HUES6 (cell line): ENCODE results near the gene BAD.
A peak's percentile ranks its signal among the peaks of the same experiment; 100 is the strongest.

Experiments used
- H3K27ac ChIP-seq: 2 replicates; pipeline ENCODE4 v1.7.0; 2013; ENCODE audit warnings: low read depth, mild to moderate bottlenecking, low read length, inconsistent platforms
- H3K27me3 ChIP-seq: 2 replicates; pipeline ENCODE4 v1.6.1; 2013; ENCODE audit warnings: low read length; ENCODE audit not compliant: control insufficient read depth, insufficient read depth
- H3K36me3 ChIP-seq: 2 replicates; pipeline ENCODE4 v1.6.1; 2013; ENCODE audit warnings: low read length; ENCODE audit not compliant: control insufficient read depth, insufficient read depth
- H3K4me1 ChIP-seq: 2 replicates; pipeline ENCODE4 v1.6.1; 2013; ENCODE audit warnings: low read length; ENCODE audit not compliant: control insufficient read depth, insufficient read depth
- H3K4me3 ChIP-seq: 2 replicates; pipeline ENCODE4 v1.5.1; 2013; ENCODE audit warnings: low read depth, low read length
- H3K9ac ChIP-seq: one replicate; pipeline ENCODE4 v1.6.1; 2013; ENCODE audit warnings: mild to moderate bottlenecking, low read length
- H3K9me3 ChIP-seq: 2 replicates; pipeline ENCODE4 v1.6.1; 2013; ENCODE audit warnings: low read depth, low read length; ENCODE audit not compliant: control insufficient read depth, insufficient read depth

The BAD gene

DNA sequence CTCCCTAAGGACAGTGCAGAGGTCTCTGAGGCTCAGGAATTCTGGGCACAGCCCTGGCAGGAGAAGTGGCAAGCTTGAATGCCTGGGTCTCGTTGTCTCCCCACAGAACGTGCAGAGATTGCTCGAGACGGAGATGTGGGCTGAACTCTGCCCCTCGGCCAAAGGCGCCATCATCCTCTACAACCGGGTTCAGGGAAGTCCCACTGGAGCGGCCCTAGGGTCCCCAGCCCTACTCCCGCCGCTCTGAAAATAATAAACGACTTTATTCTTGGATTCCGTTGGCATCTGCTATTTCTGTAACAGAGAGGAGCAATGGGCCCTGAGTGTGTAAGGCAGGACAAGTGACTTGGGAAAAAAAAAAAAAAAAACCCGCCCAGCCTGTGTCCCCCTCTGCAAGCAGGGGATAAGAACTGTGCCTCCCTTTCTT is 54.7 kb downstream of the BAD start:
- H3K4me3 ChIP-seq = peak overlapping the region; percentile 91
- peaks cover 3% of the 10 kb centered on the region; the same call in 1 of the 2 replicates for H3K27me3 ChIP-seq
- peaks cover 24% of the 10 kb centered on the region for H3K4me1 ChIP-seq
- H3K36me3 ChIP-seq = no peaks in the 10 kb centered on the region
- no peaks in the 10 kb centered on the region for H3K9me3 ChIP-seq
- H3K27ac ChIP-seq = no peak overlapping the region
- H3K9ac ChIP-seq = peak overlapping the region; percentile 45

- Histone ChIP-seq H3K9me3 (no peaks in the 10 kb centered on the region), H3K9ac (peak overlapping the region; percentile 45), H3K4me3 (peak overlapping the region; percentile 91), H3K27ac (no peak overlapping the region), H3K27me3 (peaks cover 3% of the 10 kb centered on the region; the same call in 1 of the 2 replicates), H3K4me1 (peaks cover 24% of the 10 kb centered on the region), H3K36me3 (peaks cover 4% of the 10 kb centered on the region)
Measured at GRCh38 chr11:64229090-64229743, 55.2 kb downstream of the BAD start.

DNA sequence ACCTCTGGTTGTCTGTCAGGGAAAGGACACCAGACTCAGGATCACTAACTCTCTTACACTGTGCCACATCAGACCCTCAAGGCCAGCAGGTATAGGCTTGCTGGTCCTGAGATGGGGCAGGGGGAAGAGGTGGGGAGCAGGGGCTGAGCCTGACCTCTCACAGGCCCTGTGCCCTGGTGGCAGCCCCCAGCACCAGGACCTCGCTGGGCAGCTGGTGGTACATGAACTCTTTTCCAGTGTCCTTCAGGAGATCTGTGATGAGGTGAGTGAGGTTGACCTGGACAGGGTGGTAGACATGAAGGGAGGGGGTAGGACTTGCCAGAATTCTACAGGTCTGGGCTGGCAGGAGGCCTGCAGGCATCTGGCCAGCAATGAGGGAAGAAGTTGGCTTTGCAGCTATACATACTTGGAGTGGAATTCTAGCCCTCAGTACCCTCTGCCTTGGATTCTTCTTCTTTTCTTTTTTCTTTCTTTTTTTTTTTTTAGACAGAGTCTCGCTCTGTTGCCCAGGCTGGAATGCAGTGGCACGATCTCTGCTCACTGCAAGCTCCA is 57.0 kb downstream of the BAD start:
- peaks cover 19% of the 10 kb centered on the region for H3K36me3 ChIP-seq
- H3K27ac ChIP-seq = no peak overlapping the region
- H3K9me3 ChIP-seq = no peaks in the 10 kb centered on the region
- peaks cover 19% of the 10 kb centered on the region for H3K4me1 ChIP-seq
- H3K9ac ChIP-seq = no peak overlapping the region
- H3K4me3 ChIP-seq = peak overlapping the region; percentile 92; the same call in 1 of the 2 replicates
- 0 out of 2 replicates have a peak, but pooled peaks cover under 1% of the 10 kb centered on the region for H3K27me3 ChIP-seq

DNA sequence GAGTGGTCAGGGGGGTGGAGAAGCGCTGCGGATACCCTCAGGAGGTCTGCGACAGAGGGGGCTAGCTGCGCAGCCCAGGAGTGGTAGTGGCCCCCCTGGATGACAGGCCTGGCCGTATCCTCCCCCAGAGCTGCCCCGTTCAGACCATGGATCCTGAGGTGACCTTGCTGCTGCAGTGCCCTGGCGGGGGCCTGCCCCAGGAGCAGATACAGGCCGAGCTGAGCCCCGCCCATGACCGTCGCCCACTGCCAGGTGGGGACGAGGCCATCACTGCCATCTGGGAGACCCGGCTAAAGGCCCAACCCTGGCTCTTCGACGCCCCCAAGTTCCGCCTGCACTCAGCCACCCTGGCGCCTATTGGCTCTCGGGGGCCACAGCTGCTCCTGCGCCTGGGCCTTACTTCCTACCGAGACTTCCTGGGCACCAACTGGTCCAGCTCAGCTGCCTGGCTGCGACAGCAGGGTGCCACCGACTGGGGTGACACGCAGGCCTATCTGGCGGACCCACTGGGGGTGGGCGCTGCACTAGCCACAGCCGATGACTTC is 57.9 kb downstream of the BAD start:
- Histone ChIP-seq H3K27me3 (no peaks in the 10 kb centered on the region), H3K4me1 (peaks cover 19% of the 10 kb centered on the region), H3K9ac (peak overlapping the region; percentile 57), H3K4me3 (peak overlapping the region; percentile 92), H3K9me3 (no peaks in the 10 kb centered on the region), H3K36me3 (peaks cover 19% of the 10 kb centered on the region), H3K27ac (peak overlapping the region; percentile 23; the same call in 1 of the 2 replicates)

DNA sequence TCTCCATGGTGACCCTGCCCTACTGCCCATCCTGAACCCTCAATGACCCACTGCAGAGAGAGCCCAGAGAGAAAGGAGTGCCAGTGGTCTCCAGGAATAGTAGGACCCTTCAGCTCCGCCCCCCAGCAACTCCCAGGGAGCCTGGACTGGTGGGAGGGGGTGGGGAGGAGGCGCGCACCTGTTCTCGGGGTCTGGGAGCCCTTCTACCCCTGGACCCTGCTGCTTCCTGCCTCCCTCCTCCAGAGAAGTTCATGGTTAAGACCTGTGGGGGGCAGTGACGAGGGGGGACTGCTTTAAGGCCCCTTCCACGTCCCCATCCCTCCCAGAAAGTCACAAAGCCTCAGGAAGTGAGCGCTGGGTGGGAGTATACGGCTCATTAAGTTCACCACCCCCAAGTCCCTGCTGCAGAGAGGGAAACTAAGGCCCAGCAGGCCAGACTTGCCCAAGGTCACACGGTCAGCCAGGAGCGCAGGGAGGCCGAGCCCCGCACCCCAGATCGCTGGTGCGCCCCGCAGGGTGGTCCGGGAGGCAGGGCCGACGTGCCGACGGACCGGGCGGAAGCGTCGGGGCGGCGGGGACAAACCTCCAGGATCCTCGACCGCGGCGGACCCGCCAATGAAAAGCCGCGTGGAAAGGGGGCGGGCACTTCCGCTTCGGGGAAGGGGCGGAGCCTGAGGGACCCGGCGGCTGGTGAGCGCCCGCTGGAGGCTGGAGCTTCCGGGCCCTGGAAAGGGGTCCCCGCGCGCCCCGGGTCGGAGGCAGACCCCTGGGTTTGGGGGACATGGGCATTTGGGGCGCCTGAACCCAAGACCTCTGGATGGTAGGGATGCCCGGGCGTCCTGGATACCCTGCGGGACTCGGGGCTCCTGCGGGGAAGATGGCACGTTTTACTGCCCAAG is 58.6 kb downstream of the BAD start, which contains the start of the genes NUDT22 and TRPT1:
Gene NUDT22, plus strand, starts transcription at position 667 of the 899 bp plus-strand sequence. CDS start 379 bp downstream, outside the sequence.
Gene TRPT1, minus strand, starts transcription at position 579 of the 899 bp plus-strand sequence. Its CDS starts 326 bp downstream, at position 253.
- Histone ChIP-seq H3K4me3 (peak within 1 kb of the TSS; percentile 92), H3K27ac (peak within 1 kb of the TSS; percentile 59; the same call in 1 of the 2 replicates), H3K4me1 (peaks cover 19% of the 10 kb centered on the region), H3K9ac (peak within 1 kb of the TSS; percentile 83), H3K36me3 (peaks cover 22% of the 10 kb centered on the region), H3K27me3 (no peaks in the 10 kb centered on the region), H3K9me3 (no peaks in the 10 kb centered on the region)

DNA sequence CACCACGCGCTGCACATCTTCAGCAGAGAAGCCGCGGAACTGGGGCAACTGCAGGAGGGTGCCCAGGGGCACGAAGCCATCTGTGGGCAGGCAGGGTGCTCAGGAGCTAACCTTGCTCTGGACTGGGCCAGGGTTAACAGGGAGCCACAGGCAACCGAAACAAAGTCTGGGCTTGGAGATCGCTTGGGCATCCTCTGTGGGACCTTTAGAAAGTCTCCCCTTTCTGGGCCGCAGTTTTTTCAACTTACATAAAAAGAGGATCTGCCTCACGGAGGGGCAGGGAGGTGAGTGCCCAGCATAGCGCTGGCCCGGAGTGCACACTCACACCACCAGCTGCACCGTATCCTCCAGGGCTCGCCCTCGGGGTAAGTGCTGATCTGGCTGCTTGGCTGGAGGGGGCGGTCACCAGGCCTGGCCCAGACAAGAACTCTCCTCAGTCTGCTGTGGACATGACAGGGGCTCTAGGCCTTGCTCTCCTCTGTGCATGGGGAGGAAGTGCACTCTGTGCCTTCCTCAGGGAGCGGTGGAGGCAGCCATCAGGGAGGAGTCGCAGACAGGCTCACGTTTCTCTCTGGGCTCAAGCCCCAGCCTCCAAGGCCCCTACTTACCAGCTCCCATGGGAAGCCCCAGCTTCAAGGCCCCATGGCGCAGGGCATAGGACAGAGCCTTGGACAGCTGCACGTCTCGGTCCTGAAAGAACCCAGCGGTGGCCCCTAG is 59.4 kb downstream of the BAD start:
- Histone ChIP-seq H3K4me1 (peaks cover 19% of the 10 kb centered on the region), H3K9ac (peak overlapping the region; percentile 83), H3K36me3 (peaks cover 30% of the 10 kb centered on the region), H3K4me3 (peak overlapping the region; percentile 92), H3K9me3 (no peaks in the 10 kb centered on the region), H3K27ac (no peak overlapping the region), H3K27me3 (no peaks in the 10 kb centered on the region)

DNA sequence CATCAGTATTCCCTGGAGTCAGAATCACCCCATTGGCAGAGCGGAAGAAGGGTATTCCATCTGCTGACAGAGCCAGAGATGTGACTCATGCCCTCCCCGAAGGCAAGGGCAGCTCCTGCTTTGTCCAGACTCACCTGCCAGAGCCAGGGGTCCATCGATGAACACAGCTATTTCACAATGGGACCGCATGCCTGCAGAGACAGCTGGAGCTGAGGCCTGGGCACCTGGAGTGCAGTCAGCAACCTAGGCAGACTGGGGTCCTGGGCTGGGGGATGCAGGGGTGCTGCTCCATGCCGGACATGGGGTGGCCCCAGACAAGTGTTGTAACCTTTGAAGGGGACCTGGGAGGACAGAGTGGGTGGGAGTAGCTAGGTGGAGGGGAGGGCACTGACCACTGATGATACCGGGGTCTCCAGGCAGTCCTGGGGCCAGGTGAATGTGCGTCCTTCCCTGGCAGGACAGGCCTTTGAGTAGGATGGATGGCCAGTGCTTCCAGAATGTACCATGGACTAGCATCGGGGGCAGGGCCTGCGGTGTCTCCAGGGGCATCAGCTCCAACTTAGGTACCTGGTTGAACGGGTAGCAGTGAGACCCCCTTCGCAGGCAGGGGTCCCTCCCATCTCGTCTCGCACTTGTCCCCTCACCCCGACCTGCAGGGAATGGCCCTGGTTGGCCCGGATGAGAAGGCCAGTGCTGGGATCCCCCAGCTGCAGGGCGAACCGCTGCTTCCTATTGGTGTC is 60.1 kb downstream of the BAD start:
- H3K4me1 ChIP-seq = peaks cover 13% of the 10 kb centered on the region
- peaks cover 37% of the 10 kb centered on the region for H3K36me3 ChIP-seq
- H3K9ac ChIP-seq = peak overlapping the region; percentile 11
- H3K27me3 ChIP-seq = no peaks in the 10 kb centered on the region
- H3K9me3 ChIP-seq = no peaks in the 10 kb centered on the region
- H3K27ac ChIP-seq = no peak overlapping the region
- H3K4me3 ChIP-seq = 0 out of 2 replicates have a peak overlapping the region, but pooled peaks have one; percentile 17

DNA sequence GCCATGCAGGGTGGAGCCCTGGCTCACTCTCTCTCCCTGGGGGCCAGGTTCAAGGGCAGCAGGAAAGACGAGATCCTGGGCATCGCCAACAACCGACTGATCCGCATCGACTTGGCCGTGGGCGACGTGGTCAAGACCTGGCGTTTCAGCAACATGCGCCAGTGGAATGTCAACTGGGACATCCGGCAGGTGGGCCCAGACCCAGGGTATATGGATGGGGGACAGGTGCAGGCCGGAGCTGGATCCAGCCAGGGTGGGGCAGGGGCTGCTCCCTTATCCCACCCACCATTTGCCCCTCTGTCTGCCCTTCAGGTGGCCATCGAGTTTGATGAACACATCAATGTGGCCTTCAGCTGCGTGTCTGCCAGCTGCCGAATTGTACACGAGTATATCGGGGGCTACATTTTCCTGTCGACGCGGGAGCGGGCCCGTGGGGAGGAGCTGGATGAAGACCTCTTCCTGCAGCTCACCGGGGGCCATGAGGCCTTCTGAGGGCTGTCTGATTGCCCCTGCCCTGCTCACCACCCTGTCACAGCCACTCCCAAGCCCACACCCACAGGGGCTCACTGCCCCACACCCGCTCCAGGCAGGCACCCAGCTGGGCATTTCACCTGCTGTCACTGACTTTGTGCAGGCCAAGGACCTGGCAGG is 61.3 kb downstream of the BAD start:
- Histone ChIP-seq H3K27me3 (no peaks in the 10 kb centered on the region), H3K27ac (no peak overlapping the region), H3K9me3 (no peaks in the 10 kb centered on the region), H3K36me3 (peaks cover 40% of the 10 kb centered on the region), H3K4me1 (peaks cover 13% of the 10 kb centered on the region), H3K9ac (no peak overlapping the region), H3K4me3 (no peak overlapping the region)

DNA sequence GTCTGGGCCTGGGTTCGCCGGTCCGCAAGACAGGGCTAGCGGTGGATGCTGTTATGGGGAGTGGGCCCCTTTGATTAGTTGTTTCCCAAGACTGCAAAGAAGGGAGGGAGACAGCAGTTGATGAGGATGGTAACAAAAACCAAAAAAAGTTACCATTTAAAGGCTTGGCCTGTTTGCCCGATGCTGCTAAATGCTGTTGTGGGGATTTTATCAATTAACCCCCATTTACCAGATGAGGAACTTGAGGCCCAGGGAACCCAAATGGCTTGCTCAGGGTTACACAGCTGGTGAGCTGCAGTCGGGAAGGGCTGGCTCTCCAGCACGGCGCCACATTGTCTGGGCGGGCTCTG is 61.8 kb downstream of the BAD start:
- no peak overlapping the region for H3K4me3 ChIP-seq
- H3K9ac ChIP-seq = no peak overlapping the region
- peaks cover 13% of the 10 kb centered on the region for H3K4me1 ChIP-seq
- H3K9me3 ChIP-seq = no peaks in the 10 kb centered on the region
- no peaks in the 10 kb centered on the region for H3K27me3 ChIP-seq
- H3K27ac ChIP-seq = no peak overlapping the region
- H3K36me3 ChIP-seq = peaks cover 40% of the 10 kb centered on the region
